Esophagus muscularis mucosa (tissue), 4 donors: ENCODE measurements around the gene CCNK. TPM values are rescaled to one million over a fixed set of nuclear protein-coding genes. Genes with fewer than 3 reads are reported as not detected.

Experiments used
- DNase-seq: peaks from one replicate; pipeline ENCODE4 v3.0.0-alpha.2; 2017; ENCODE audit errors: extremely low spot score
- H3K27ac ChIP-seq, 4 donors: fragments of 200-600 bp; sonication (generic); replicated peaks in 1 of 4; 1 replicate in 3 of 4; 2 replicates in 1 of 4; pipeline ENCODE4 v1.5.1; 2016 to 2019; ENCODE audit warnings: mild to moderate bottlenecking in 1 of 4
- H3K27me3 ChIP-seq, 4 donors: fragments of 200-600 bp; sonication (generic); one replicate each; pipeline versions ENCODE4 v1.5.1 to v1.6.0; 2016 to 2019
- H3K36me3 ChIP-seq, 4 donors: fragments of 200-600 bp; sonication (generic); one replicate each; pipeline ENCODE4 v1.5.1; 2016 to 2019
- H3K4me1 ChIP-seq, 4 donors: fragments of 200-600 bp; sonication (generic); one replicate each; pipeline ENCODE4 v1.5.1; 2016 to 2019
- H3K4me3 ChIP-seq, 4 donors: fragments of 200-600 bp; sonication (generic); 1 replicate in 2 of 4; 2 replicates in 2 of 4; pipeline ENCODE4 v1.5.1; 2016 to 2019; ENCODE audit warnings: mild to moderate bottlenecking in 4 of 4, moderate library complexity in 1 of 4
- H3K9me3 ChIP-seq, 4 donors: fragments of 200-600 bp; sonication (generic); 1 replicate in 3 of 4; 2 replicates in 1 of 4; pipeline ENCODE4 v1.5.1; 2016 to 2019
- EP300 ChIP-seq: sonication (generic); formaldehyde crosslinking; IDR thresholded peaks from one replicate; pipeline ENCODE4 v1.6.1; 2017; ENCODE audit warnings: antibody characterized with exemption
- POLR2A ChIP-seq: fragments of 450-650 bp; IDR thresholded peaks from one replicate; pipeline ENCODE4 v1.6.1; 2017; ENCODE audit warnings: antibody characterized with exemption, moderate library complexity, mild to moderate bottlenecking, low read depth
- POLR2AphosphoS5 ChIP-seq, 2 donors: sonication (generic); formaldehyde crosslinking; IDR thresholded peaks; one replicate each; pipeline ENCODE4 v1.6.1; 2017; ENCODE audit warnings: antibody characterized with exemption in 2 of 2
- WGBS: methylation state at CpG from one replicate; pipeline ENCODE4 v1.1.5; 2018; 5-methylcytosine and 5-hydroxymethylcytosine counted together
- intact Hi-C: fragments of 100-400 bp; cut with DNase I; formaldehyde crosslinking; loops from one replicate; pipeline ENCODE4 v1.15.1; 2023
- total RNA-seq, 4 donors: library from RNA; depleted of rRNA; stranded (reverse); fragments of >200 nt; gene quantifications; one replicate each; pipeline versions ENCODE4 v1.1.0 to v1.2.1, GENCODE V29; 2016
- TF ChIP-seq, protein P1 (sequence below), 3 experiments: fragments of 200-600 bp in 2 of 3; fragments of 450-650 bp in 1 of 3; sonication (generic) in 2 of 3; IDR thresholded peaks; one replicate each; pipeline ENCODE4 v1.5.1; 2017 to 2019; ENCODE audit warnings: antibody characterized with exemption in 3 of 3, mild to moderate bottlenecking in 2 of 3, moderate library complexity in 1 of 3

The CCNK gene
- total RNA-seq, 4 donors from 2014 or later, result 10.4 to 21.2 (median 16.5) TPM

DNA sequence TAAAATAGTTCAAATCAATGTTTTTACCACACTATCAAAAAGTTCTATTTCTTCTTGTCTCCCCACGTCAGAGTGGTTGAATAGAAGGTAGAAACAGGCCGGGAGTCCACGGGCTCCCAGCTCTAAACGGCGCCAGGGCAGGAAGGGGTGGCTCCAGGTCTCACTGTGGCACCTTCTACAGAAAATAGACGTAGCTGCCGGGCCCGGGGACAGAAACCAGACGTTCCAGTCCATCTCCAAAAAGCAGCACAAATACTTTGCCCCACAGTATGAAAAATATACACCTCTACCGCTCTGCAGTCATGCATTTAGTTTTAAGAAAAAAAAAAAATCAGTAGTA is 30.9 kb downstream of the CCNK start:
- Histone ChIP-seq H3K27me3 (no peaks in the 10 kb centered on the region), H3K9me3 (no peaks in the 10 kb centered on the region), H3K4me1 (peaks cover 7 to 60% (median 31%) of the 10 kb centered on the region in 4 donors), H3K27ac (peak overlapping the region; percentile 72 to 88 (median 79)), H3K36me3 (peaks cover 24 to 85% (median 76%) of the 10 kb centered on the region in 4 donors), H3K4me3 (no peak overlapping the region)
- 59% methylated on average over 10 of the region's 10 CpGs for WGBS
- DNase-seq, result no peak
- intact Hi-C loops, result no loop called here
- TF ChIP-seq POLR2A (no peak), EP300 (no peak), POLR2AphosphoS5 (IDR thresholded peaks at IDR 0.05) (no peak)
- TF ChIP-seq, protein P1, sequence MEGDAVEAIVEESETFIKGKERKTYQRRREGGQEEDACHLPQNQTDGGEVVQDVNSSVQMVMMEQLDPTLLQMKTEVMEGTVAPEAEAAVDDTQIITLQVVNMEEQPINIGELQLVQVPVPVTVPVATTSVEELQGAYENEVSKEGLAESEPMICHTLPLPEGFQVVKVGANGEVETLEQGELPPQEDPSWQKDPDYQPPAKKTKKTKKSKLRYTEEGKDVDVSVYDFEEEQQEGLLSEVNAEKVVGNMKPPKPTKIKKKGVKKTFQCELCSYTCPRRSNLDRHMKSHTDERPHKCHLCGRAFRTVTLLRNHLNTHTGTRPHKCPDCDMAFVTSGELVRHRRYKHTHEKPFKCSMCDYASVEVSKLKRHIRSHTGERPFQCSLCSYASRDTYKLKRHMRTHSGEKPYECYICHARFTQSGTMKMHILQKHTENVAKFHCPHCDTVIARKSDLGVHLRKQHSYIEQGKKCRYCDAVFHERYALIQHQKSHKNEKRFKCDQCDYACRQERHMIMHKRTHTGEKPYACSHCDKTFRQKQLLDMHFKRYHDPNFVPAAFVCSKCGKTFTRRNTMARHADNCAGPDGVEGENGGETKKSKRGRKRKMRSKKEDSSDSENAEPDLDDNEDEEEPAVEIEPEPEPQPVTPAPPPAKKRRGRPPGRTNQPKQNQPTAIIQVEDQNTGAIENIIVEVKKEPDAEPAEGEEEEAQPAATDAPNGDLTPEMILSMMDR (IDR thresholded peaks at IDR 0.05), result no peak

DNA sequence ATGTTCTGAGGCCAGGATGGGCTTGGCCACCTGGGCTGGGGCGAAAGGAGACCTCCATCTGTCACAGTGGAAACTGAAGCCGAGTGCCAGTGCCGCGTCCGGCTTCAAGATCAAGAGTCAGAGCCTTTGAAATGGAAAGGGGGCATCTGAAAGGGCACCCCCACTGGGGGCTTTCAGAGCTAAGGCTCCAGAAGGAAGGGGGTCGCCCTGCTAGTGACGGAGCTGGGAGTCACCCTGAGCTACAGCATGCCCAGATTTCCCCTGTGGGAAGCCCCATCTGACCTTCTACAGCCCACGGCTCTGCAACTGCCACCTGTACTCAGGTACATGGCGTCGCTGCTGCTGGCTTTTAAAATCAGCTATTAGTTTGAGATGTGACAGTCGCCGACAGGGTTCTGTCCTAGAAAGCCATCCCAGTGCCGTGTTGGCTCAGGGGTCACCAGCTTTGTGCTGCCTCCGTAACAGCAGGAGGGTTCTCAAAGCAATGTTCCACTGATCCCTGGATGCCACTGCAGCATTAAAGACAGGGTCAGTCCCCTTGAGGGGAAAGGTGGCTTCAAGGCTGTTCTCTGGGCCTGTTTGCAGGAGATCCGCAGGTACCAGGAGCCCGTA is 31.5 kb downstream of the CCNK start:
- intact Hi-C loops, result no loop called here
- Histone ChIP-seq H3K9me3 (no peaks in the 10 kb centered on the region), H3K27me3 (no peaks in the 10 kb centered on the region), H3K27ac (peak overlapping the region; percentile 72 to 88 (median 79)), H3K36me3 (peaks cover 18 to 79% (median 70%) of the 10 kb centered on the region in 4 donors), H3K4me3 (no peak overlapping the region), H3K4me1 (peaks cover 7 to 66% (median 33%) of the 10 kb centered on the region in 4 donors)
- 84% methylated on average over 13 of the region's 16 CpGs for WGBS
- no peak for DNase-seq
- no peak for TF ChIP-seq EP300
- TF ChIP-seq POLR2AphosphoS5 (IDR thresholded peaks at IDR 0.05), result no peak
- TF ChIP-seq POLR2A, result no peak
- TF ChIP-seq, protein P1 (IDR thresholded peaks at IDR 0.05), result no peak

DNA sequence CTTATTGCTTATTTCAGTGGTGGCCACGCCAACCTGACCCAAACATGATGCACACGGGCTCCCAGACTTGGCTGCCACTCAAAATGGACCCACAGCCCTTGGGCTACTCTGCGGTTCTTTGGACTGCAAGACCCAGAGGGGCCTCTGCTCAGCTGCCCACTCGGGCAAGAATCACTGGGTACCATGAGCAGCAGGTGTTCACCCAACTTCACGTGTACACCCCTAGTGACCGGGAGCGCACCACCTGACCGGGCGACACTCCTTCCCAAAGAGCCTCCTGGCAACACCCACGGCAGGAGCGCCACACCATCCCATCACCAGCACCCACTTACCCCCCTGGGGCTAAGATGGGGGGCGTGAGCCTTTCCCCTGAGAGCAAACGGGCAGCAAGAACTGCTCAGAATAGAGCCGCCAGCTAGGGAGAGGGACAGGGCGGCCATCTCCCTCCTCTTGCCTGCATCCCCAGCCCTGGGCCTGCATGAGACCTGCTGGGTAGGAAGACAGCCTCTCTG is 32.0 kb downstream of the CCNK start:
- peak overlapping the region in 3 of 4 donors; percentile 79 to 88 (median 79) for H3K27ac ChIP-seq
- no peak overlapping the region for H3K4me3 ChIP-seq
- peaks cover 12 to 74% (median 65%) of the 10 kb centered on the region in 4 donors for H3K36me3 ChIP-seq
- TF ChIP-seq, protein P1 (IDR thresholded peaks at IDR 0.05), result no peak
- TF ChIP-seq EP300 (no peak), POLR2AphosphoS5 (IDR thresholded peaks at IDR 0.05) (no peak)
- no peaks in the 10 kb centered on the region for H3K9me3 ChIP-seq
- peaks cover 9 to 71% (median 38%) of the 10 kb centered on the region in 4 donors for H3K4me1 ChIP-seq
- H3K27me3 ChIP-seq, result no peaks in the 10 kb centered on the region
- 81% methylated on average over 3 of the region's 15 CpGs for WGBS
- intact Hi-C loops, result no loop called here
- no peak for DNase-seq

DNA sequence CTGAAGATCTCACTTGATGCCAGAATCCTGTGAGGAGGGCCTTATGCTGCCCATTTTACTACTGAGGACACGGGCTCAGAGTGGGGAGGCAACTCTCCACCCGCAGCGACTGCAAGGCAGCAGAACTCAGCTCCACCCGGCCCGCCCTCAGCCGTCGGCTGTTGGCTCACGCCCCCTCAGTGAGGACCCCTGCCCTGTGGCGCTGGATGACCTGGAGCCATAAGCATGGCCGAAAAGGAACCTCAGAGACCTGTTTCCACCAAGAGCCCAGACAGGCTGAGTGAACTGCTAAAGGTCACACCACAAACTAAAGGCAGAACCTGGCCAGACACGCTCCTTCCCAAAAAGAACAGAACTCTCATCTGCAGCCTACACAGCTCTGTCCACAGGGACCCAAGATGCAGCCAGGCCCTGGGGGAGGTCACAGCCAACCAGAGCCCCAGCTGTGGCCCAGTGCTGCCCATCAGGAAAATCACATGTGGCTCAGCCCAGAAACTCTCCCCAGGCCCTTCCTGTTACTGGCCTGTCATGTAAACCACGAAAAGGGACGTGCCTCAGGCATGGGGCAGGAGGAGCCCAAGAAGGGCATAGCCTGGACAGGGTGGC is 32.8 kb downstream of the CCNK start:
- no peaks in the 10 kb centered on the region for H3K9me3 ChIP-seq
- peak overlapping the region in 2 of 4 donors; percentile 11 to 42 for H3K27ac ChIP-seq
- intact Hi-C loops, result no loop called here
- TF ChIP-seq POLR2A (no peak), EP300 (no peak), POLR2AphosphoS5 (IDR thresholded peaks at IDR 0.05) (no peak)
- TF ChIP-seq, protein P1 (IDR thresholded peaks at IDR 0.05), result no peak
- no peaks in the 10 kb centered on the region for H3K27me3 ChIP-seq
- H3K36me3 ChIP-seq, result peaks cover 10 to 66% (median 57%) of the 10 kb centered on the region in 4 donors
- peaks cover 15 to 78% (median 44%) of the 10 kb centered on the region in 4 donors for H3K4me1 ChIP-seq
- no peak overlapping the region for H3K4me3 ChIP-seq
- DNase-seq, result no peak
- WGBS, result 79% methylated on average over 13 of the region's 13 CpGs
